PC-3 (cell line): Measurements from ENCODE around the gene TTI1. TPM values are rescaled to one million over a fixed set of nuclear protein-coding genes. Genes with fewer than 3 reads are reported as not detected.

Experiments used
- ATAC-seq: fragments of 200-7000 bp; cut with Tn5 transposase; 2 replicates; pipeline ENCODE4 v1.9.1; 2020; ENCODE audit warnings: mild to moderate bottlenecking, moderate library complexity
- BruUV-seq: library from RNA; stranded (reverse); fragments of 400-500 nt; replicated peaks from 2 replicates; lab custom pipeline; 2021; lab: Mats Ljungman, UMichigan
- CTCF ChIA-PET: fragments of 300-600 bp; sonication (Branson Sonifier 250); formaldehyde crosslinking; loops from one replicate; lab custom pipeline; 2022; ENCODE audit warnings: antibody characterized with exemption; lab: Charles Lee
- POLR2A ChIA-PET: fragments of 300-600 bp; sonication (Branson Sonifier 250); formaldehyde crosslinking; loops from one replicate; lab custom pipeline; 2022; ENCODE audit warnings: antibody characterized with exemption; ENCODE audit not compliant: unreplicated experiment; lab: Charles Lee
- DNase-seq: peaks from one replicate; pipeline ENCODE4 v3.0.0-alpha.2; 2015
- H2AFZ ChIP-seq: fragments of 300-600 bp; sonication (generic); 2 replicates; pipeline ENCODE4 v1.6.0; 2016; ENCODE audit warnings: antibody characterized with exemption, low read length
- H3F3A ChIP-seq: fragments of 300-600 bp; sonication (generic); one replicate; pipeline ENCODE4 v1.6.0; 2017; ENCODE audit warnings: antibody characterized with exemption, low read length, control low read depth, mild to moderate bottlenecking; ENCODE audit not compliant: unreplicated experiment
- H3K27ac ChIP-seq: fragments of 300-600 bp; sonication (generic); 2 replicates; pipeline ENCODE4 v1.5.1; 2016; ENCODE audit warnings: mild to moderate bottlenecking, low read length
- H3K27me3 ChIP-seq: fragments of 300-600 bp; sonication (generic); 2 replicates; pipeline ENCODE4 v1.6.1; 2016; ENCODE audit warnings: low read length, mixed read lengths
- H3K36me3 ChIP-seq: fragments of 300-600 bp; sonication (generic); 2 replicates; pipeline ENCODE4 v1.6.1; 2016; ENCODE audit warnings: low read depth, mixed run types, low read length, mixed read lengths
- H3K4me1 ChIP-seq: fragments of 300-600 bp; sonication (generic); 2 replicates; pipeline ENCODE4 v1.5.1; 2016; ENCODE audit warnings: low read length; ENCODE audit not compliant: insufficient read depth
- H3K4me2 ChIP-seq: fragments of 300-600 bp; sonication (generic); 2 replicates; pipeline ENCODE4 v1.6.0; 2016; ENCODE audit warnings: low read length
- H3K4me3 ChIP-seq: fragments of 300-600 bp; sonication (generic); 2 replicates; pipeline ENCODE4 v1.5.1; 2016; ENCODE audit warnings: mild to moderate bottlenecking, low read length, mixed read lengths
- H3K79me2 ChIP-seq: fragments of 300-600 bp; sonication (generic); 2 replicates; pipeline ENCODE4 v1.6.1; 2017; ENCODE audit warnings: low read length, mixed read lengths
- H3K9ac ChIP-seq: fragments of 300-600 bp; sonication (generic); 2 replicates; pipeline ENCODE4 v1.6.0; 2016; ENCODE audit warnings: mild to moderate bottlenecking, low read length
- H3K9me2 ChIP-seq: fragments of 300-600 bp; sonication (generic); replicated peaks from 2 replicates; pipeline ENCODE4 v1.6.1; 2016; ENCODE audit warnings: mixed run types, low read length, mixed read lengths
- H3K9me3 ChIP-seq: fragments of 300-600 bp; sonication (generic); 2 replicates; pipeline ENCODE4 v1.6.1; 2016; ENCODE audit warnings: low read length, mixed read lengths
- H4K20me1 ChIP-seq: fragments of 300-600 bp; sonication (generic); 2 replicates; pipeline ENCODE4 v1.6.1; 2016; ENCODE audit warnings: low read length, mixed read lengths
- CTCF ChIP-seq: fragments of 300-600 bp; sonication (generic); conservative IDR thresholded peaks from 2 replicates; pipeline ENCODE4 v1.5.1; 2017; ENCODE audit warnings: antibody characterized with exemption, low read depth, mild to moderate bottlenecking, low read length
- EZH2 ChIP-seq: fragments of 300-600 bp; sonication (generic); IDR thresholded peaks from one replicate; pipeline ENCODE4 v1.6.1; 2017; ENCODE audit warnings: antibody characterized with exemption, mild to moderate bottlenecking, low read length; ENCODE audit not compliant: unreplicated experiment
- EZH2phosphoT487 ChIP-seq: fragments of 300-600 bp; sonication (generic); IDR thresholded peaks from 2 replicates; pipeline ENCODE4 v1.6.1; 2018; ENCODE audit warnings: mild to moderate bottlenecking, antibody characterized with exemption, low read length, borderline replicate concordance
- intact Hi-C: fragments of 100-400 bp; cut with micrococcal nuclease; formaldehyde crosslinking; loops from 2 replicates; pipeline ENCODE4 v1.9.0; 2023
- total RNA-seq: library from RNA; depleted of rRNA; stranded (reverse); fragments of >200 nt; gene quantifications from 2 replicates; pipeline ENCODE4 v1.2.3, GENCODE V29; 2014

Gene TTI1
- total RNA-seq, 1 experiment from 2014 or later: 23.2 TPM

GRCh38 chr20:37973059-37973910 is 60.0 kb downstream of the TTI1 start:
- Histone ChIP-seq H2AFZ (no peak overlapping the region), H3K9me2 (no peaks in the 10 kb centered on the region), H3K27ac (no peak overlapping the region), H3K4me1 (peaks cover 21% of the 10 kb centered on the region), H3K79me2 (no peaks in the 10 kb centered on the region), H3F3A (no peaks in the 10 kb centered on the region), H4K20me1 (no peaks in the 10 kb centered on the region), H3K9me3 (no peaks in the 10 kb centered on the region), H3K9ac (no peak overlapping the region), H3K4me3 (no peak overlapping the region), H3K27me3 (no peaks in the 10 kb centered on the region), H3K36me3 (no peaks in the 10 kb centered on the region), H3K4me2 (no peak overlapping the region)
- ATAC-seq: no peak
- no TSS peak for BruUV-seq
- no peak for DNase-seq
- ChIA-PET CTCF (no interaction called here), POLR2A (no interaction called here)
- no peak for TF ChIP-seq CTCF
- TF ChIP-seq EZH2phosphoT487: no peak
- TF ChIP-seq EZH2: no peak
- intact Hi-C loops: no loop called here

- no TSS peak for BruUV-seq
- CTCF ChIA-PET: no interaction called here
- POLR2A ChIA-PET: no interaction called here
Measured at GRCh38 chr20:37972256-37973058, 60.8 kb downstream of the TTI1 start.

More at GRCh38 chr20:37972256-37973058, 60.8 kb downstream of the TTI1 start:
- H3F3A ChIP-seq: no peaks in the 10 kb centered on the region
- intact Hi-C loops: no loop called here
- H3K9me2 ChIP-seq: no peaks in the 10 kb centered on the region
- no peaks in the 10 kb centered on the region for H3K9me3 ChIP-seq
- no peak overlapping the region for H3K4me2 ChIP-seq
- no peak for TF ChIP-seq EZH2
- TF ChIP-seq EZH2phosphoT487: no peak
- no peak for TF ChIP-seq CTCF
- H3K79me2 ChIP-seq: no peaks in the 10 kb centered on the region
- no peaks in the 10 kb centered on the region for H4K20me1 ChIP-seq
- H3K4me3 ChIP-seq: no peak overlapping the region
- H3K9ac ChIP-seq: no peak overlapping the region
- H3K27me3 ChIP-seq: no peaks in the 10 kb centered on the region
- DNase-seq (no peak), ATAC-seq (no peak)
- no peak overlapping the region for H2AFZ ChIP-seq
- no peaks in the 10 kb centered on the region for H3K36me3 ChIP-seq
- H3K4me1 ChIP-seq: peaks cover 21% of the 10 kb centered on the region
- H3K27ac ChIP-seq: no peak overlapping the region
